Choroid plexus epithelial cell (primary cell): ENCODE measurements around the gene IVNS1ABP.

Experiments
- DNase-seq: peaks from one replicate; pipeline ENCODE4 v3.0.0-alpha.2; 2010; ENCODE audit warnings: low read depth
- H3K4me3 ChIP-seq: 2 replicates; pipeline ENCODE4 v1.5.1; 2011; ENCODE audit warnings: low read depth, mild to moderate bottlenecking, control low read depth, low read length, moderate library complexity
- TF ChIP-seq, protein P1 (sequence below): conservative IDR thresholded peaks from 2 replicates; pipeline ENCODE4 v1.5.1; 2011; ENCODE audit warnings: low read depth, mild to moderate bottlenecking, control low read depth, inconsistent platforms, low read length, moderate library complexity

IVNS1ABP gene

DNA sequence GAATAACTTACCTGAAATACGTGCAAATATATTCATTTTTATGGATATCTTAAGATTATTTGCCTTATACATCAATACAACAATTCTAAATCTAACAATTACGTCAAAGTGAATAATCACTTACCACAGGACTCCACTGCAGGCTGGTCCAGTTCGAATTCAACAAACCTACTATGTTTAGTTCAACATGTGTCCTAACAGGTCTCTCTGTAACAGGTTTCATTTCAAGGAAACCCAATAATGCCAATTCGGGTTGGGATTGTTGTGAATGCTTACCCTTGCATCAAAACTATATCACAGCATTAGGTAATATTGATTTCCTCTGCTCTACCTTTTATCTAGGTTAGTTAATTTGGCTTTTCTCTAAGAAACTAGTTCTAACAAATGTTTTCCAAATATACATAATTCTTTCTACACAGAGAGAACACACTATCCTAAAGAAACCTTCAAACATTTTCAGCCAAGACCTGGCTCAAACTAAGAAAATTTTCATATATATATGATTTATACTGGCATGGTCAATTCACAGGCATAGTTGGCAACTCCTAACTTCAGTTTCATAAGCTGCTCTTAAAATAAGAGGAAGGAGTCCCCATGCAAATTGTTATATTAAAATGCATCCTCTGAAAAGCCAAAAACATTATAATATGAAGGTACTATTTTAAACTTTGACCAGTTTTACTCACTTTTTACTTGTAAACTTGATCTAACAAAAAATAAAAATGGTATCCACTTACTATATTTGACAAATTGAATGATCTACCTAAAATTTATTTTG lies 4.5 kb downstream of the IVNS1ABP start:
- H3K4me3 ChIP-seq = no peak overlapping the region
- TF ChIP-seq, protein P1, sequence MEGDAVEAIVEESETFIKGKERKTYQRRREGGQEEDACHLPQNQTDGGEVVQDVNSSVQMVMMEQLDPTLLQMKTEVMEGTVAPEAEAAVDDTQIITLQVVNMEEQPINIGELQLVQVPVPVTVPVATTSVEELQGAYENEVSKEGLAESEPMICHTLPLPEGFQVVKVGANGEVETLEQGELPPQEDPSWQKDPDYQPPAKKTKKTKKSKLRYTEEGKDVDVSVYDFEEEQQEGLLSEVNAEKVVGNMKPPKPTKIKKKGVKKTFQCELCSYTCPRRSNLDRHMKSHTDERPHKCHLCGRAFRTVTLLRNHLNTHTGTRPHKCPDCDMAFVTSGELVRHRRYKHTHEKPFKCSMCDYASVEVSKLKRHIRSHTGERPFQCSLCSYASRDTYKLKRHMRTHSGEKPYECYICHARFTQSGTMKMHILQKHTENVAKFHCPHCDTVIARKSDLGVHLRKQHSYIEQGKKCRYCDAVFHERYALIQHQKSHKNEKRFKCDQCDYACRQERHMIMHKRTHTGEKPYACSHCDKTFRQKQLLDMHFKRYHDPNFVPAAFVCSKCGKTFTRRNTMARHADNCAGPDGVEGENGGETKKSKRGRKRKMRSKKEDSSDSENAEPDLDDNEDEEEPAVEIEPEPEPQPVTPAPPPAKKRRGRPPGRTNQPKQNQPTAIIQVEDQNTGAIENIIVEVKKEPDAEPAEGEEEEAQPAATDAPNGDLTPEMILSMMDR = no peak
- no peak for DNase-seq

DNA sequence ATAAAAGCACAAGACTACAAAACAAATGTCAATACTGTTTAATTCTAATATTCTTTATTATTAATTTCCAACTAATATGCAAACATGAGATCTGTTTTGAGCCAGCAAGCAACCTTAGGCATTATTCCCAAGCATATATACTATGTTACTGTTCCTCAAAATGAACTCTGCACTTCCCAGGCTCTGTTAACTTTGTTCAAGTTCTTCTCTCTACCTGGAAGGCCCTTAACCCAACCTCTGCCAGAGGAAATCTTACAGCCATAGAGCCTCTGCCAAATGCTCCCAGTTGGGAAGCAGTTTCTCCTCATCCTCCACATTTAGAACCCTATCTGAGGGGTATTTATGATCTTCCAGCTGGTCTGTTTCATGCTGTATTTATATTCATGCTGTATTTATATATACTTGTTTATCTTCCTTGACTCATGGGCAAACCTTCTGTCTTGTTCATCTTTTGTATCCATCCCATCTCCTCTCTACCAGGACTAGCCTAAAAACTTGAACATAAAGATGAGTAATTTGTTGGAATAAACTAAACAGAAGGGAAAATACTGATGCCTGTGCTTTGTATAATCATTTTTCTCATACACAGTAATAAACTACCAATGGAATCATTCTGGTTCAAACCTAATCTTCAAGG lies 5.3 kb downstream of the IVNS1ABP start:
- H3K4me3 ChIP-seq = no peak overlapping the region
- DNase-seq = no peak
- TF ChIP-seq, protein P1 = no peak

DNA sequence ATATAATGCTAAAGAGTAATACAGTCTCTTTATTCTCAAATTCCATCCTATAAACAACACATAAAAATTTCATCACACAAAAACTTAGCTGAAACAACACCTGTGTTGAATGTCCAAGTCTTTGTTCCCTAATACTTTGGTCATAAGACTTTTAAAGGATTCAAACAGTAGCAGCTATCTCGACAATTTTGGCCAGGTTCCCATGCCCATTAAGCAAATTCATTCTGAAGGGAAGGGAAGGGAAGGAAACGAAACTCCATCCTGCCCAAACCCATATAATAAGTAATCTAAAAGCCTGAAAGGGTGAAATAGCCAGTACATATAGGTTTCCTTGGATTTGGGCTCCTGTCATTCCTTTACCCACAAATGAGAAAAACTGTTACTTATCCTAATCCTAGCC lies 7.5 kb downstream of the IVNS1ABP start:
- TF ChIP-seq, protein P1 = no peak
- no peak for DNase-seq
- H3K4me3 ChIP-seq = no peak overlapping the region

DNA sequence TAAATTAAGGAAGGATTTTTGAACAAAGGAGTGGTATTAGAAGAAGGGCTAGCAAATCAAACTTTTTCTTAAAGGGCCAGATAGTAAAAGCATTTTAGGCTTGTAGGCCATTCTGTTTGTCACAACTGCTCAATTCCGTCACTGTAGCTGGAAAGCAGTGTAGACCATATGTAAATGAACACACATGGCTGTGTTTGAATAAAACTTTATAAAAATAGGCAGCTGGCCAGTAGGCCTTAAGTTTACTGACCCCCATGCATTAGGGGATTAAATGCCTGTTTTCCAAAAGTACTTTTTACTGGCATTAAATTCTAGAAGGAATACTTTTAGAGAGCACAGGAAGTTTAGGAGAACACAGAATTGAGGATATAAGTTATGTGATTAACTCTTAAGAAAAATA lies 8.9 kb downstream of the IVNS1ABP start:
- DNase-seq = no peak
- H3K4me3 ChIP-seq = no peak overlapping the region
- TF ChIP-seq, protein P1 = no peak

DNA sequence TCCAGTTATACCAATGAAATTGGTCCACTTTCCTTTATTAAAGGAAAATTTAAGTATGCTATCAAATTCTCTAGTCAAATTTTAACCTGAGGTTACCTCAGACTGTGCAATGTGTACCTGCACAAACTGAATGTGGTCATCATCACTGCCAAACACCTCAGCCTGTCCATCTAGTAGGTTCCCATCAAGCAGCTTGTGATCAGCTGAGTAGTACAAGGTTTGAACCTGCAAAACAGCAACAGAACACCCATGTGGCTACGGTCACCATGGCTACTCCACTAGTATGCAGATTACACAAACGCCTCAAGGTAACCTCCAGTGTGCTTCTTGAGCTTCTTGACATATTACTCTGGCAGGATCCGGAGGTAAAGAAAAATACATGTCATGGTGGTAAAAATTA lies 11.6 kb downstream of the IVNS1ABP start:
- TF ChIP-seq, protein P1 = no peak
- no peak for DNase-seq
- H3K4me3 ChIP-seq = no peak overlapping the region

DNA sequence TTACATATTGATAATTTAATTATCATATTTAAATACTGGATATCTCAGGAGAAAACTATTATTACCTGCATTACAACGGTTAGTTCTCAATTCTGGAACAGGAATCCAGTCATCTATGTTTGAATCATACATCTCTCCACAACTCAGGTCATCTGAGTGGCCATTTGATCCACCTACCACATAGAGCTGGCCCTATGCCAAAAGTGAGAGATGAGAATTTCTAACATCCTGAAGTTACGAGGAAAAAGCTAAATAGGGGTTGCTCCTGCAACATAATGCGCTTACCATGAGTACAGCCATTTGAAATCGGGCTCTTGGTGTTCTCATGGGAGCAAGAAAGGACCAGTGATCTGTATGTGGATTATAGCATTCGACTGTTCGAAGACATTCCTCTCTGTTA lies 16.9 kb downstream of the IVNS1ABP start:
- DNase-seq = peak; percentile 41
- no peak overlapping the region for H3K4me3 ChIP-seq
- TF ChIP-seq, protein P1 = no peak

DNA sequence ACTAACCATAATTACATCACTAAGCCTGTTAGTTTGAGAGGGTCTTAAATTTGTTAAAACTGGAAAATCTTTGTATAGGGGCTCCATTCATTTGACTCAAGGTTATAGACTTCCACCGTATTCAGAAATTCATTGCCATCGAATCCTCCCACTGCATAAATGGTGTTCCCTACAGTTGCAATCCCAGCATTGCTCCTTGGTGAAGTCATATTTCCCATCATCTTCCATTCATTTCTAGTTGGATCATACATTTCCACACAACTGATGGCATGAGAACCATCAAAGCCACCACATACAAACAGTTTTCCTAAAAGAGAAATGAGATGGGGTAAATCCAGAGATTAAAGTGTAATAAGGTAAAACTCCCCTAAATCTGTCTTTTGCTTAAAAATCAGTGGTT lies 19.1 kb downstream of the IVNS1ABP start:
- peak; percentile 10 for DNase-seq
- no peak overlapping the region for H3K4me3 ChIP-seq
- TF ChIP-seq, protein P1 = no peak
